ENCODE data around the gene SLC19A1.

GRCh38 chr21:45515241-45516061, 26.8 kb downstream of the SLC19A1 start:
- TF ChIP-seq POLR2A (IDR thresholded peaks at IDR 0.05), result no peak
- no peak for TF ChIP-seq CTCF (IDR thresholded peaks at IDR 0.05)
- TF ChIP-seq EP300 (IDR thresholded peaks at IDR 0.05), result no peak
- no peak for TF ChIP-seq POLR2AphosphoS5 (IDR thresholded peaks at IDR 0.05)
